Prostate gland (tissue), 2 donors: ENCODE results near the gene TMED6.

Source experiments
- POLR2A ChIP-seq: fragments of 450-650 bp; IDR thresholded peaks from one replicate; pipeline ENCODE4 v1.6.1; 2016; ENCODE audit warnings: antibody characterized with exemption, mild to moderate bottlenecking
- TF ChIP-seq, protein P1 (sequence below), 4 experiments: fragments of 200-600 bp in 2 of 4; fragments of 450-650 bp in 2 of 4; sonication (generic) in 2 of 4; IDR thresholded peaks; 1 replicate in 3 of 4; 2 replicates in 1 of 4; pipeline ENCODE4 v1.5.1; 2016 to 2019; ENCODE audit warnings: antibody characterized with exemption in 4 of 4, mild to moderate bottlenecking in 2 of 4, moderate library complexity in 2 of 4

DNA sequence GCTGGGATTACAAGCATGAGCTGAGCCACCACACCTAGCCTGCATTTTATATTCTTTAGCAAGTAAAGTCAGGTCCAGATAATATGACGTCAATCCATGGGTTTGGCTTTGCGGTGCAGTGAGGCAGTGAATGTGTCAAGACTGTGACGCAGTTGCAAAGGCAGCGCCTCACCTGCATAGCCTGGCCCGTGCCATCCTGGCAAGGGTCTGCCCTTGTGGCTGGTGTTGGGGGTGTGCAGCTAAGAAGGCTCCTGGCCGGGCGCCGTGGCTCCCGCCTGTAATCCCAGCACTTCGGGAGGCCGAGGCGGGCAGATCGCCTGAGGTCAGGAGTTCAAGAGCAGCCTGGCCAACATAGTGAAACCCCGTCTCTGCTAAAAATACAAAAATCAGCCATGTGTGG is 28.2 kb downstream of the TMED6 start:
- no peak for TF ChIP-seq POLR2A
- TF ChIP-seq, protein P1, sequence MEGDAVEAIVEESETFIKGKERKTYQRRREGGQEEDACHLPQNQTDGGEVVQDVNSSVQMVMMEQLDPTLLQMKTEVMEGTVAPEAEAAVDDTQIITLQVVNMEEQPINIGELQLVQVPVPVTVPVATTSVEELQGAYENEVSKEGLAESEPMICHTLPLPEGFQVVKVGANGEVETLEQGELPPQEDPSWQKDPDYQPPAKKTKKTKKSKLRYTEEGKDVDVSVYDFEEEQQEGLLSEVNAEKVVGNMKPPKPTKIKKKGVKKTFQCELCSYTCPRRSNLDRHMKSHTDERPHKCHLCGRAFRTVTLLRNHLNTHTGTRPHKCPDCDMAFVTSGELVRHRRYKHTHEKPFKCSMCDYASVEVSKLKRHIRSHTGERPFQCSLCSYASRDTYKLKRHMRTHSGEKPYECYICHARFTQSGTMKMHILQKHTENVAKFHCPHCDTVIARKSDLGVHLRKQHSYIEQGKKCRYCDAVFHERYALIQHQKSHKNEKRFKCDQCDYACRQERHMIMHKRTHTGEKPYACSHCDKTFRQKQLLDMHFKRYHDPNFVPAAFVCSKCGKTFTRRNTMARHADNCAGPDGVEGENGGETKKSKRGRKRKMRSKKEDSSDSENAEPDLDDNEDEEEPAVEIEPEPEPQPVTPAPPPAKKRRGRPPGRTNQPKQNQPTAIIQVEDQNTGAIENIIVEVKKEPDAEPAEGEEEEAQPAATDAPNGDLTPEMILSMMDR (IDR thresholded peaks at IDR 0.05), result no peak
